Measurements from ENCODE around the gene HDAC4.

The HDAC4 gene

DNA sequence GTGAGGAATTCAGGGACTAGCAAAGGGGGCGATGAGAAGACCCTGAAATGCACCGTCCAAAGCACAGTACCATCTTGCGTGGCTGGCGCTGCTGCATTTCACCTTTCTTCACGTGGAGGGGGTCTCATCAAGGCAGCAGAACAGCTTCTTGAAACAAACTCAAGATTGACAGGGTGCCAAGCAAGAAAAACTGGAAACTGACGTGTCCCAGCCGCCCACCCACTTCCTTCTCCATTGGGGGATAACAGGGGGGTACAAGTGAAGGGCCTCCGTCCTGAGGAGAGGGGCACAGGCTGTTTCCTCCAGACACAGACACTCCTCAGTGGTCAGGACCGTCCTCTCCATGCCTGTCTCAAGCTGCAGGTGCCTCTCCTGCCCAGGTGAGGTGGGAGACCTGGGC lies 32.5 kb downstream of the HDAC4 start:
- no peak for DNase-seq

GRCh38 chr2:239366740-239367139 lies 34.1 kb downstream of the HDAC4 start:
- DNase-seq = no peak

DNA sequence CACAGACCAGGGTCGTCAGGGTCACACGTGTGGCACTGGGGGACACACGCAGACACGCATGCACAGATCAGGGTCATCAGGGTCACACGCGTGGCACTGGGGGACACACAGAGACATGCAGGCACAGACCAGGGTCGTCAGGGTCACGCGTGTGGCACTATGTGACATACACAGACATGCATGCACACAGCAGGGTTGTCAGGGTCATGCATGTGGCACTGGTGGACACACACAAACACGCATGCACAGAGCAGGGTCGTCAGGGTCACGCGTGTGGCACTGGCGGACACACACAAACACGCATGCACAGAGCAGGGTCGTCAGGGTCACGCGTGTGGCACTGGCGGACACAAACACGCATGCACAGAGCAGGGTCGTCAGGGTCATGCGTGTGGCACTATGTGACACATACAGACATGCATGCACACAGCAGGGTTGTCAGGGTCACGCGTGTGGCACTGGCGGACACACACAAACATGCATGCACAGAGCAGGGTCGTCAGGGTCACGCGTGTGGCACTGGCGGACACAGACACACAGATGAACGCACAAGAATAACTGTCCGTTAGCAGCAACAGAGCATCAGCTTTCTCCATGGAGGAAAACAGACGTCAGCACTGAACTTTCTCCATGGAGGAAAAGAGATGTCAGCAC lies 34.9 kb downstream of the HDAC4 start:
- DNase-seq = no peak

DNA sequence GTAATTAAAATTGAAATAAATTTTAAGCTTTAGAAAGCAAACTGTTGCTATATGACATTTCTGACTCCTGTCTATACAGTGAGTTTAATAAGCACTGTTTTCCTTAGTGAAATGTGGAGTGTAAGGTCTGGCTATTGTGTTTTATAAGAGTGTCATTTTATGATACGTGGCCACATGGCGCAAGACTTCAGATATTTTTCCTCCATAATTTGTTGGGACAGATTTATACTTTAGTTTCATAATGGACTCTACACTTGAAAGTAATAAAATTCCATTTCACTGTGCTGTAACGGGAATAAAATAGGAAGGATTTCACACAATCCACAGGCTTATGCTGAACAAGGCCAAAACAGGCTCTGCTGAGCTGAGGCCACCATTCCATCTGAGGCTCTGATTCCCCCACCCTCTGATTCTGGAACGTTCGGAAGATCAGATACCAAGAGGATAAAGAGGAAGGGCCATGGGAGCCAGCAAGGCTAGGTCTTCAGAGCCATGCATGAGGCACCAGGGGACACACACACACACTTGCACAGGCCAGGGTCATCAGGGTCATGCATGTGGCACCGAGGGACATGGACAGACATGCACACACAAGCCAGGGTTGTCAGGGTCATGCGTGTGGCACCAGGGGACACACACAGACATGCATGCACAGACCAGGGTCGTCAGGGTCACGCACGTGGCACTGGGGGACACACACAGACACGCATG lies 35.6 kb downstream of the HDAC4 start:
- no peak for DNase-seq

GRCh38 chr2:239363946-239364637 lies 36.7 kb downstream of the HDAC4 start:
- DNase-seq = no peak

GRCh38 chr2:239362507-239362906 lies 38.3 kb downstream of the HDAC4 start:
- no peak for DNase-seq

GRCh38 chr2:239361311-239361642 lies 39.5 kb downstream of the HDAC4 start:
- DNase-seq = no peak

DNA sequence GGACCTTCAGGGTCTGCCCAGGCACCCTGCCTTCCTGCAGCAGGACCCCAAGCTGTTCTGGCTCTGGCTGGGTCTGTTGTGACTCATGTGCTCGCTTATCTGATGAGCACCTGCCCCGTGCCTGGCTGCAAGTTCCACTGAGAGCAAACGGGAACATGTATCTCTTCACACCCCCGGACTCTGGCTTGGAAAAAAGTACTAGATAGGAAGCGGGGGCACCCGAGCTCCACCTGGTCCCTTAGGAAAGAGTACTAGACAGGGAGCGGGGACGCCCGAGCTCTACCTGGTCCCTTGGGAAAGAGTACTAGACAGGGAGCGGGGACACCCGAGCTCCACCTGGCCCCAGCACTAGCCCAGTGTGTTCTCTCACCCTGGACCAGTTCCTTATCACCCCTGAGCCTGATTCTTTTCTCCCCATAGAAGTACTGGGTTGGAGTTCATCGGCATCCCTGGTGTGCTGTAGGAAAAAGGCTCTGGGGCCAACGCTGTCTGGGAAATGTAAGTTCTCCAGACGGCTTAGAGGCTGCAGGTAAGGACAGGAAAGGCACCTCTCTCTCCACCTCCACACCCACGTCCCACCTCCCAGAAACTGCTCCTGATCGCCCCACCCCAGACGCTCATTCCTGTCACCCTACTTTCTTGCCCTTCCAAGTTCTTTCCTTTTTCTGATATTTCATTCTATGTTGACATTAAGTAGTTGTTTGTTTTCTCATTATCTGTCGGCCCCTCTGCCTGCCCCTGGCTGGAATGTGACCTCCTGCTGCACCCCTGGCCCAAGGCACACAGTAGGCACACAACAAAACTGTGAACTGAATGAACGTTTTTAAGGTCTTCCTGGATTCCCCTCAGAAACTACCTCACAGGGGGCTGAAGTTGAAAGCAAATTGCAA lies 40.2 kb downstream of the HDAC4 start:
- no peak for DNase-seq

DNA sequence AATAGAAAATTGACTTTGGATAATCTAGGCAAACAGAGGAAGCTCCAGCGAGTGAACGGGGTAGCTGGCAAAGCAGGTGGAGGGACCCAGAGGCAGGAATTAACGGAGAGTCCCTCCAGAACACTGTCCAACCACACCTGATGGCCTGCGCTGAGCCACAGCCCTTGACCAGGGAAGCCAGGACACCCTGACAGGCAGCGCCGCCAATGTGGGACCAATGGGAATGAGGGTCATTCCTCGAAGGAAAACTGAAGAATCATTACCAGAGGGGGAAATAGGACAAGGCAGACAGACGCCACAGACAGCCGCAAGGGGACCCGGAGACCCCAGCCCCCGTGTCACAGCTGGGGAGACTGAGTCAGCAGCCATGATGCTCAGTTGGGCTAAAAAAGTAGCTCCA lies 40.8 kb downstream of the HDAC4 start:
- DNase-seq = no peak

- DNase-seq = no peak
These were observed 41.5 kb downstream of the HDAC4 start for GRCh38 chr2:239359196-239359912.

DNA sequence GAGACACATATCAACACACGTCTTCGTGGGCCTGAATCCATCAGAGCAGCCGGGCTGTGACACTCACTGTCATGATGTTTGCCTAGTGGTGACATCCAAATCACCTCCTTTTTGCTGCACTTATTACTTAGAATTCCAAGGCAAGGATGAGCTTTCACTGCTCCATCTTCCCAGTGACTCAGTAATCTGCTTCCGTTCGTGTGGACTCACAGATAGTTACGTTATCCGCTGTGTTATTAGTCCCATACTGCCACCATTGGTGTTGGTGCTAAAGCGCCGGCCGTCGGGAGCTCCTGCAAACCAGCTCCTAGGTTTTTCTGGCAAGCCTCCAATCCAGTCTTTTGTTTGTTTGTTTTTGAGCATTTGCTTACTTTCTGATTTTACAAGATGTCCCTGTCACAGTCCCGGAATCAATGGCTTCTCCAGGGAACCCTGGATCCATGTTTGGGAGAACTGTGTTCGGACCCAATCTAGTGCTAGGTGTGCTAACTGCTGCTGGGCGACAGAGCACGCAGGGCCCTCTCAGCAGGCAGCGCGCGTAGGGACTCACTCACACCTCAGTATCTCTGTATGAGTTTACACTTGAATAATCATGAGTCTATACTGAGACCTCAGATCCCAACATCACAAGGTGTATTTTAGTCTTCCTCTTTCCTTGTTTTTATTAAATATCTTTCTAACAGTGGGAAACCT lies 42.6 kb downstream of the HDAC4 start:
- no peak for DNase-seq

GRCh38 chr2:239355724-239356123 lies 45.1 kb downstream of the HDAC4 start:
- no peak for DNase-seq

DNA sequence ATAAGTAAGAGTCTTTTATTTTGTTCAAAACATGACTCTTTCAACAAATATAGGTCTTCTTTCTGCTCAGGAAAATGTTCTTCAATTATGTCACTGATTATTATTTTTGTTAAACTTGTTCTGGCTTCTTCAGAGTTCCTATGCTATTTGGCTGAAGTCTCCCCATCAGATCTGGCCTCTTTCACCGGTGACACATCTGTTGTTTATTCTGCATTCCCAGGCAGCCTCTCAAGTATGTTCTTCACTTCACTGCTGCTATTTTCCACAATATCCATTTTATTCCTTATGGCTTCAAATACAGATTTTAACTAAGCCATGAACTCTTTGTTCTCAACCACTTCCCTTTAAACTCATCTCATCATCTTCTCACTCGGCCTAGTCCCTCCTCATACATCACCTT lies 45.7 kb downstream of the HDAC4 start:
- DNase-seq = no peak

DNA sequence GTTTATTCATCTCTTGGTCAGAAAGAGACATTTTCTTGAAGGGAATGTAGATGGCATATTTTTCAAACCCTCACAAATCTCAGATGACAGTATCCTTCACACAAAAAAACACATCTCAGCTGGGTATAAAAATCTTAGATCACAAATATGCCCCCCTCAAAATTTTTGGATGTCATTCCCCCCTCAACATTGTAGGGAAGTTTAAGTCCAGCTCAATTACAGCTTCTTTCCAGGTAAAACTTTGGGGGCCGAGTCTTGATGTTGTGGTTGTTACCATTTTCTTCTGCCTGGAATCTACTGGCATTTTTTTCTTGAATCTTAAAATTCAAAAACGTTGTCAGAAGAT lies 46.1 kb downstream of the HDAC4 start:
- no peak for DNase-seq

GRCh38 chr2:239354132-239354790 lies 46.6 kb downstream of the HDAC4 start:
- no peak for DNase-seq

GRCh38 chr2:239353692-239354091 lies 47.1 kb downstream of the HDAC4 start:
- DNase-seq = no peak

DNA sequence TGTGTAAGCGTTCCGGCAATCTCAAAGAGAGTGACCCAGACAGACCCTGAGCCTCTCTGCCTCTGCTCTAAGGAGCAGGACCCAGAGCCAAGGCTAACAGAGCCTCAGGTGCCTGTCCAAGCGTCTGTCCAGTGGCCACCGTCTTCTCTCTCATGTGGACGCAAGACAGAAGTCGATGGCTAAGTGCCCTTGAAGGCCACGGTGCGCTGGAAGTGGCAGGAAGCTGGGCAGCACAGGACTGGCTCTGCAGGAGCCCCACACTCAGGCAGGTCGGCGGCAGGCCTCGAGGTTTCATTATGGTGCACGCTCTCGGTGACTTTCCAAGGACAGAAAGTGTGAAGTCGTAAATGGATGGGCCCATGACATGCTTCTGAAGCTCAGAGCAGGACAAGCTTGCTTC lies 49.1 kb downstream of the HDAC4 start:
- DNase-seq = no peak

- no peak for DNase-seq
These were observed 51.2 kb downstream of the HDAC4 start for GRCh38 chr2:239349453-239350135.

DNA sequence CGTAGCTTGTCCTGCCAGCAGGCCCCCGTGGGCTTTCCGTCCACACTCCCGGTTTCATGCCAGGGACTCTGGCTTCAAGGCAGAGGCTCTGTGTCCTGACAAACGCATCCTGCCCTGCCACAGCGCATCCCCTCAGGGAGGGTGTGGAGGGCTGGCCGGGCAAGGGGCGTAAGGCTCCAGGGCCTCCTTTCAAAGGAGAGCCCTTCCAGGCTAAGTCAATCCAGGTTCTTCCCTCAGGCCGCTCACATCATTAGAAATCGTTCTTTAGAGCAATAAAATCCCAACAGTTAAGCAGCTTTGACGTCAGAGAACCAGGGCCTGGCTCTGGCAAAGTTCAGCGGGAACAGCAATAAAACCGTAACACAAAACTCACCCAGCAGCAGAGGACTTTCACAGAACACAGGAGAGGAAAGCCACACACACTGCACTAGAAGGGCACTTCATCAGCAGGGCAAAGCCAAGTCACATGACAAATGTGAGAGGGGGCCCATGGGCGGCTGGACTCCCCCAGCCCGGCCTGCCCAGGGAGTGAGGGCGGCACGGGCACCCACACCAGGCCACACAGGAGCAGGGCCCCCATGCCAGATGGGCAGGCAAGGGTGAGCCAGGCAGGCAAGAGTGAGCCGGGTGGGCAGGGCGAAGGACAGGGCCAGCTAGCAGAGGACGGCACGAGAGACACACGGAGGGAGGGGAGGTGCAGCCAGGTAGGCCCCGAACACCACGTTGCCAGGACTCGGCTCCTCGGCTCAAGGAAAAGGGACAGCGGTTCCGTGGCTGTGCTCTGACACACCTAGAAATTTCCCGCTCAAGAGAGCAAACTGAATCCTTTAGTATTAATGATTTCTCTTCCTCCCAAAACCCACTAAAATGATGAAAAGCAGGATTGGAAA lies 52.0 kb downstream of the HDAC4 start:
- no peak for DNase-seq

DNA sequence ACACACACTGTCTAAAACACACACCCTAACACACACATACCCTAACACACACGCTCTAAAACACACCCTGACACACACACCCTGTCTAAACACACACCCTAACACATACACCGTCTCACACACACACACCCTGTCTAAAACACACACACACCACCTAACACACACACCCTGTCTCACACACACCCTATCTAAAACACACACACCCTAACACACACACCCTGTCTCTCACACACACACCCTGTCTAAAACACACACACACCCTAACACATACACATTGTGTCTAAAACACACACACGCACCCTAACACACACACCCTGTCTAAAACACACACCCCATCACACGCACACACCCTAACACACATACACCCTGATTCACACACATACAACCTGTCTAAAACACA lies 54.1 kb downstream of the HDAC4 start:
- no peak for DNase-seq
